ENCODE measurements around the gene PICALM. TPM values are rescaled to one million over a fixed set of nuclear protein-coding genes. Genes with fewer than 3 reads are reported as not detected.
A peak's percentile ranks its signal among the peaks of the same experiment; 100 is the strongest.

Gene PICALM
- total and polyA plus RNA-seq, 9 of the 15 experiments (the other 6 are each of a cell fraction or from before 2014, with no cell fraction given) = 41.3 to 990 (median 309) TPM

DNA sequence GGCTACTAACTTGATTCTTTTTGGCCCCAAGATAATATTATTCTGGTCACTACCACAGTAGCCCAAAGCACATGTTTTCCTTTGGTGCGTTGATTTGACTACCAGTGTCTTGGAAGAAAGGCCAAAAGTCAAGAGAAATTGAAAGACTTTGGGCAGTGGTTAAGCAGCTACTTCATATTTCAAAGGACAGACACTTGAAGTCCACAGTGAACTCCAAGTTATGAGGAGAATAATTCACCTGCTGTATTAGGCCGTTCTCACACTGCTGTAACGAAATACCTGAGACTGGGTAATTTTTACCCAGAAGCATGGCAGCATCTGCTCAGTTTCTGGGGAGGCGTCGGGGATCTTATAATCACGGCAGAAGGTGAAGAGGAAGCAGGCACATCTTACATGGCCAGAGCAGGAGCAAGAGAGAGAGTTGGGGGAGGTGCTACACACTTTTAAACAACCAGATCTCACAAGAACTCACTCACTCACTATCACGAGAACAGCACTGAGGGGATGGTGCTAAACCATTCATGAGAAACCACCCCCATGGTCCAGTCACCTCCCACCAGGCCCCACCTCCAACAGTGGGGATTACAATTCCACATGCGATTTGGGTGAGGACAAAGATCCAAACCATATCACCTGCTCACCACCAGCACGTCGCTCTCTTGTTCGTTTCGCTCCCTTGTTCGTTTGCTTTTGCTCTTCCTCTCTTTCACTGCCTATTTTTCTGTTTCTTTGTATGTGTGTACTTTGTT, 40.2 kb upstream of the PICALM start (continued):
- TF ChIP-seq SNIP1 (IDR thresholded peaks at IDR 0.05; ENCODE audit: low read depth) (no peak), LCOR (CRISPR knock-in tag; IDR thresholded peaks at IDR 0.05) (0 out of 2 replicates have a peak, but pooled peaks have one; percentile 53), SREBF2 (CRISPR knock-in tag; IDR thresholded peaks at IDR 0.05) (no peak), HOXB6 (CRISPR knock-in tag; IDR thresholded peaks at IDR 0.05; ENCODE audit: borderline replicate concordance) (no peak), RBM15 (IDR thresholded peaks at IDR 0.05; ENCODE audit: insufficient read depth, low read length) (no peak), CREBBP (IDR thresholded peaks at IDR 0.05; ENCODE audit: low read depth, low read length) (no peak), MAFG (tag; conservative IDR thresholded peaks at IDR 0.05) (no peak), ZKSCAN3 (CRISPR knock-in tag; IDR thresholded peaks at IDR 0.05) (no peak), HMGN3 (IDR thresholded peaks at IDR 0.05; ENCODE audit: borderline replicate concordance, extremely low read depth, insufficient read length, low read depth, low read length) (no peak), XRCC4 (IDR thresholded peaks at IDR 0.05; ENCODE audit: extremely low read depth, insufficient read depth, insufficient read length) (no peak), MEF2A (IDR thresholded peaks at IDR 0.05; ENCODE audit: control insufficient read depth, low read depth, low read length) (no peak), ZBTB1 (CRISPR knock-in tag; IDR thresholded peaks at IDR 0.05; ENCODE audit: borderline replicate concordance, low read depth) (no peak), ZNF76 (CRISPR knock-in tag; IDR thresholded peaks at IDR 0.05; ENCODE audit: borderline replicate concordance) (no peak), NCOR1 (IDR thresholded peaks at IDR 0.05) (no peak), ZBED1 (IDR thresholded peaks at IDR 0.05) (no peak), NR1H2 (CRISPR knock-in tag; IDR thresholded peaks at IDR 0.05) (no peak), SREBF1 (IDR thresholded peaks at IDR 0.05; ENCODE audit: borderline replicate concordance, low read depth, low read length) (no peak), HCFC1 (IDR thresholded peaks at IDR 0.05; ENCODE audit: low read depth, low read length) (no peak; the same call in none of the 2 replicates)
- TF ChIP-seq, protein P1, sequence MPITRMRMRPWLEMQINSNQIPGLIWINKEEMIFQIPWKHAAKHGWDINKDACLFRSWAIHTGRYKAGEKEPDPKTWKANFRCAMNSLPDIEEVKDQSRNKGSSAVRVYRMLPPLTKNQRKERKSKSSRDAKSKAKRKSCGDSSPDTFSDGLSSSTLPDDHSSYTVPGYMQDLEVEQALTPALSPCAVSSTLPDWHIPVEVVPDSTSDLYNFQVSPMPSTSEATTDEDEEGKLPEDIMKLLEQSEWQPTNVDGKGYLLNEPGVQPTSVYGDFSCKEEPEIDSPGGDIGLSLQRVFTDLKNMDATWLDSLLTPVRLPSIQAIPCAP (CRISPR knock-in tag; IDR thresholded peaks at IDR 0.05; ENCODE audit: borderline replicate concordance) = no peak
- TF ChIP-seq, protein P2, sequence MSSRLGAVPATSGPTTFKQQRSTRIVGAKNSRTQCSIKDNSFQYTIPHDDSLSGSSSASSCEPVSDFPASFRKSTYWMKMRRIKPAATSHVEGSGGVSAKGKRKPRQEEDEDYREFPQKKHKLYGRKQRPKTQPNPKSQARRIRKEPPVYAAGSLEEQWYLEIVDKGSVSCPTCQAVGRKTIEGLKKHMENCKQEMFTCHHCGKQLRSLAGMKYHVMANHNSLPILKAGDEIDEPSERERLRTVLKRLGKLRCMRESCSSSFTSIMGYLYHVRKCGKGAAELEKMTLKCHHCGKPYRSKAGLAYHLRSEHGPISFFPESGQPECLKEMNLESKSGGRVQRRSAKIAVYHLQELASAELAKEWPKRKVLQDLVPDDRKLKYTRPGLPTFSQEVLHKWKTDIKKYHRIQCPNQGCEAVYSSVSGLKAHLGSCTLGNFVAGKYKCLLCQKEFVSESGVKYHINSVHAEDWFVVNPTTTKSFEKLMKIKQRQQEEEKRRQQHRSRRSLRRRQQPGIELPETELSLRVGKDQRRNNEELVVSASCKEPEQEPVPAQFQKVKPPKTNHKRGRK (tag; IDR thresholded peaks at IDR 0.05) = no peak
- TF ChIP-seq, protein P3, sequence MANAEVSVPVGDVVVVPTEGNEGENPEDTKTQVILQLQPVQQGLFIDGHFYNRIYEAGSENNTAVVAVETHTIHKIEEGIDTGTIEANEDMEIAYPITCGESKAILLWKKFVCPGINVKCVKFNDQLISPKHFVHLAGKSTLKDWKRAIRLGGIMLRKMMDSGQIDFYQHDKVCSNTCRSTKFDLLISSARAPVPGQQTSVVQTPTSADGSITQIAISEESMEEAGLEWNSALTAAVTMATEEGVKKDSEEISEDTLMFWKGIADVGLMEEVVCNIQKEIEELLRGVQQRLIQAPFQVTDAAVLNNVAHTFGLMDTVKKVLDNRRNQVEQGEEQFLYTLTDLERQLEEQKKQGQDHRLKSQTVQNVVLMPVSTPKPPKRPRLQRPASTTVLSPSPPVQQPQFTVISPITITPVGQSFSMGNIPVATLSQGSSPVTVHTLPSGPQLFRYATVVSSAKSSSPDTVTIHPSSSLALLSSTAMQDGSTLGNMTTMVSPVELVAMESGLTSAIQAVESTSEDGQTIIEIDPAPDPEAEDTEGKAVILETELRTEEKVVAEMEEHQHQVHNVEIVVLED (CRISPR knock-in tag; IDR thresholded peaks at IDR 0.05) = no peak
- TF ChIP-seq, protein P4, sequence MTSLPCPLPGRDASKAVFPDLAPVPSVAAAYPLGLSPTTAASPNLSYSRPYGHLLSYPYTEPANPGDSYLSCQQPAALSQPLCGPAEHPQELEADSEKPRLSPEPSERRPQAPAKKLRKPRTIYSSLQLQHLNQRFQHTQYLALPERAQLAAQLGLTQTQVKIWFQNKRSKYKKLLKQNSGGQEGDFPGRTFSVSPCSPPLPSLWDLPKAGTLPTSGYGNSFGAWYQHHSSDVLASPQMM (CRISPR knock-in tag; IDR thresholded peaks at IDR 0.05) = no peak
- TF ChIP-seq, protein P5, sequence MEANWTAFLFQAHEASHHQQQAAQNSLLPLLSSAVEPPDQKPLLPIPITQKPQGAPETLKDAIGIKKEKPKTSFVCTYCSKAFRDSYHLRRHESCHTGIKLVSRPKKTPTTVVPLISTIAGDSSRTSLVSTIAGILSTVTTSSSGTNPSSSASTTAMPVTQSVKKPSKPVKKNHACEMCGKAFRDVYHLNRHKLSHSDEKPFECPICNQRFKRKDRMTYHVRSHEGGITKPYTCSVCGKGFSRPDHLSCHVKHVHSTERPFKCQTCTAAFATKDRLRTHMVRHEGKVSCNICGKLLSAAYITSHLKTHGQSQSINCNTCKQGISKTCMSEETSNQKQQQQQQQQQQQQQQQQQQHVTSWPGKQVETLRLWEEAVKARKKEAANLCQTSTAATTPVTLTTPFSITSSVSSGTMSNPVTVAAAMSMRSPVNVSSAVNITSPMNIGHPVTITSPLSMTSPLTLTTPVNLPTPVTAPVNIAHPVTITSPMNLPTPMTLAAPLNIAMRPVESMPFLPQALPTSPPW (CRISPR knock-in tag; IDR thresholded peaks at IDR 0.05) = no peak

All from K562 (cell line).